Skeletal muscle tissue (tissue), 4 donors: Measurements from ENCODE around the gene SLN. TPM values are rescaled to one million over a fixed set of nuclear protein-coding genes. Genes with fewer than 3 reads are reported as not detected.

ENCODE experiments used
- H3K27ac ChIP-seq: one replicate; pipeline ENCODE4 v1.7.0; 2013; ENCODE audit warnings: mild to moderate bottlenecking, low read depth, low read length, inconsistent platforms
- H3K27me3 ChIP-seq, 3 donors: one replicate each; pipeline ENCODE4 v1.7.0; 2013; ENCODE audit warnings: low read length in 3 of 3; ENCODE audit not compliant: control insufficient read depth in 3 of 3, insufficient read depth in 3 of 3
- H3K36me3 ChIP-seq, 3 donors: one replicate each; pipeline ENCODE4 v1.7.0; 2013; ENCODE audit warnings: low read length in 3 of 3; ENCODE audit not compliant: control insufficient read depth in 3 of 3, insufficient read depth in 3 of 3
- H3K4me1 ChIP-seq, 3 donors: one replicate each; pipeline ENCODE4 v1.7.0; 2013; ENCODE audit warnings: low read length in 3 of 3, mild to moderate bottlenecking in 3 of 3; ENCODE audit not compliant: control insufficient read depth in 3 of 3, insufficient read depth in 3 of 3
- H3K4me3 ChIP-seq, 3 donors: one replicate each; pipeline ENCODE4 v1.7.0; 2013; ENCODE audit warnings: low read length in 3 of 3
- H3K9ac ChIP-seq, 3 donors: one replicate each; pipeline ENCODE4 v1.7.0; 2013; ENCODE audit warnings: low read length in 3 of 3, mild to moderate bottlenecking in 3 of 3, moderate library complexity in 2 of 3, low read depth in 1 of 3
- H3K9me3 ChIP-seq, 3 donors: one replicate each; pipeline ENCODE4 v1.7.0; 2013; ENCODE audit warnings: low read length in 3 of 3; ENCODE audit not compliant: control insufficient read depth in 3 of 3
- total RNA-seq: library from RNA; depleted of rRNA; stranded (reverse); fragments of >200 nt; gene quantifications from one replicate; pipeline ENCODE4 v1.2.3, GENCODE V29; 2014
- donor health status: Osteomylitis.

Gene SLN
- total RNA-seq, 1 donor from 2014 or later, result 2,012 TPM

GRCh38 chr11:107677924-107678631 is 33.8 kb downstream of the SLN start:
- no peak overlapping the region for H3K4me3 ChIP-seq
- H3K27me3 ChIP-seq, result no peaks in the 10 kb centered on the region
- no peak overlapping the region for H3K9ac ChIP-seq
- no peak overlapping the region for H3K27ac ChIP-seq
- H3K36me3 ChIP-seq, result no peaks in the 10 kb centered on the region
- no peaks in the 10 kb centered on the region for H3K9me3 ChIP-seq
- H3K4me1 ChIP-seq, result no peaks in the 10 kb centered on the region

DNA sequence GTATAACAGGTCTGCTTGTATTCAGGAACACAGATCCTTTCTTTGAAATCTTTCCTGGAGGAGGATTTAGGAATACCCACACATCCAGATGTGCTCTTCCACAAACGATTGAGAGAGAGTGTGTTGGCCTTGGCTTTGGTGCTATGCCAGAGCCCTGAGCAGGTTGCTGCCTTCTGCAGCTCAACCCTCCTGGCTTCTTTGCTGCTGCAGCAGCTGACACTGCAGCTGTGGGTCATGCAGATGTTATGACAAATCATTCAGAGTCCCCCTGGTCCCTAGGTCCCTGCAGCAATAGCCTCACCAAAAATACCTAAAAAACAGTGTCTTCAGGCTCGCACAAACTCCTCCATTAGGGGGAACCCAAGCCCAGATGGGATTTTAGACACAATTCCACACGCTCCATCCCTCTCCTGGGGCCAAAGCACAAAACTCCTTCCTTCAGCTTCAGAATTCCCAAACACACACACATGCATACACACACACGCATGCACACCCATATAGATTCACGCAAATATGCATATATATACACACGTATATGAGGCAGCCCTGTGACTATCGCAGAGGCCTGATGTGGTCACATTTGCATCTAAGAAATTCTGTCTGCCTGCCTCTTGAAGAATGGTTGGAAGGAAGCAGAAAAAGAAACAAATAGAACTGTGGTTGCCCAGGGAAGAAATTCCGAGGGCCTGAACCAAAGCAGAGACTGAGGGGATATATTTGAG is 35.4 kb downstream of the SLN start:
- H3K9me3 ChIP-seq, result no peaks in the 10 kb centered on the region
- H3K4me3 ChIP-seq, result no peak overlapping the region
- H3K9ac ChIP-seq, result no peak overlapping the region
- no peaks in the 10 kb centered on the region for H3K36me3 ChIP-seq
- H3K27ac ChIP-seq, result no peak overlapping the region
- H3K4me1 ChIP-seq, result no peaks in the 10 kb centered on the region
- no peaks in the 10 kb centered on the region for H3K27me3 ChIP-seq

GRCh38 chr11:107675902-107676301 is 36.0 kb downstream of the SLN start:
- H3K27me3 ChIP-seq, result no peaks in the 10 kb centered on the region
- no peak overlapping the region for H3K4me3 ChIP-seq
- H3K36me3 ChIP-seq, result no peaks in the 10 kb centered on the region
- no peaks in the 10 kb centered on the region for H3K4me1 ChIP-seq
- H3K9ac ChIP-seq, result no peak overlapping the region
- H3K9me3 ChIP-seq, result no peaks in the 10 kb centered on the region
- no peak overlapping the region for H3K27ac ChIP-seq

GRCh38 chr11:107669893-107670601 is 41.8 kb downstream of the SLN start:
- Histone ChIP-seq H3K27me3 (peaks cover 0 to 5% (median 2%) of the 10 kb centered on the region in 3 donors), H3K9ac (no peak overlapping the region), H3K4me3 (no peak overlapping the region), H3K4me1 (no peaks in the 10 kb centered on the region), H3K36me3 (no peaks in the 10 kb centered on the region), H3K27ac (no peak overlapping the region), H3K9me3 (no peaks in the 10 kb centered on the region)

DNA sequence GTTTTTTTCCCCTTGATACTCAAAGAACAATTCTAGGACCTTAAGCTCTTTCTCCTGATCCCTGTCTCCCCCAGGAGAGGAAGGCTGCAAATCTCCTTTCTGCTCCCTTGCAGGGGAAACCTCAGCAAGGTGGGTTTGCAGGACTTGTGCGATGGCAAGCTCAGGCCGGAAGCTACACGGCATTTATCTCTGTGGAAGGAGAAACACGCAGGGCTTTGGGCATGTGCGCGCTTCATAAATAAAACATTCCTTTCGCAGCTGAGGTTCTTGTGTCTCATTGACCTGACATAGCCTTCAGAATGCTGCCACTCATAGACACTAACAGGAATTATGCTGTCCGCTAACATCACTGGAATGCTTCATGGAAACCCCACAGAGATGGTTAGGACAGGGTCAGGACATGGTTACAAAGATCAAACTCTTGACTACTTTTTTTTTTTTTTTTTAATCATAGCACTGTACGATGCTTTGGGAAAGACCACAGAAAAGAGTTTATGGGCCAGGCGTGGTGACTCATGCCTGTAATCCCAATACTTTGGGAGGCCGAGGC is 42.6 kb downstream of the SLN start:
- Histone ChIP-seq H3K27me3 (peaks cover 0 to 5% (median 2%) of the 10 kb centered on the region in 3 donors), H3K9ac (no peak overlapping the region), H3K36me3 (no peaks in the 10 kb centered on the region), H3K9me3 (no peaks in the 10 kb centered on the region), H3K27ac (no peak overlapping the region), H3K4me1 (no peaks in the 10 kb centered on the region), H3K4me3 (no peak overlapping the region)

GRCh38 chr11:107666911-107667613 is 44.8 kb downstream of the SLN start:
- Histone ChIP-seq H3K9me3 (no peaks in the 10 kb centered on the region), H3K36me3 (no peaks in the 10 kb centered on the region), H3K27ac (no peak overlapping the region), H3K4me1 (no peaks in the 10 kb centered on the region), H3K27me3 (peaks cover 0 to 7% (median 2%) of the 10 kb centered on the region in 3 donors), H3K4me3 (no peak overlapping the region), H3K9ac (no peak overlapping the region)

GRCh38 chr11:107665018-107665417 is 46.8 kb downstream of the SLN start:
- H3K9me3 ChIP-seq, result no peaks in the 10 kb centered on the region
- no peaks in the 10 kb centered on the region for H3K36me3 ChIP-seq
- H3K4me3 ChIP-seq, result no peak overlapping the region
- no peak overlapping the region for H3K9ac ChIP-seq
- H3K4me1 ChIP-seq, result no peaks in the 10 kb centered on the region
- H3K27me3 ChIP-seq, result peaks cover 0 to 7% (median under 1%) of the 10 kb centered on the region in 3 donors
- no peak overlapping the region for H3K27ac ChIP-seq

DNA sequence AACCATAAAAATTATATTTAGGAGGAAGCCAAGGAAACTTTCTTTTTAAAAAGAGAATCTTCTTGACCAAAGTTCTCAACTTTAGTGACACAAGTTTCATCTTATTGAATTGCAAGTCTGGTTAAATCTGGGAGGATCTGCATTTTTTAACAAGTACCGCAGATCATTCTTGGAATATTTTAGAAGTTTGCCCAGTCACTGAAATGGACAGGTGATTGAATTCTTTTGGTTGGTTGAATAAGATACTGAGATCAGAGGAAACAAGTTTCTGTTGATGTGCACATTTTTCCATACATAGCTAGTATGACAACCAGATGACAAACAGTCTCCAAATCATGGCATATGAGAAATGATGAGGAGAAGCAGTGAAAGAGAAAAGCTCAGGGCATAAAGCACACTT is 50.2 kb downstream of the SLN start:
- H3K27me3 ChIP-seq, result peaks cover 0 to 2% (median 0%) of the 10 kb centered on the region in 3 donors
- H3K9ac ChIP-seq, result no peak overlapping the region
- H3K27ac ChIP-seq, result no peak overlapping the region
- H3K4me1 ChIP-seq, result no peaks in the 10 kb centered on the region
- H3K9me3 ChIP-seq, result no peaks in the 10 kb centered on the region
- H3K36me3 ChIP-seq, result no peaks in the 10 kb centered on the region
- H3K4me3 ChIP-seq, result no peak overlapping the region

- Histone ChIP-seq H3K9me3 (no peaks in the 10 kb centered on the region), H3K4me1 (no peaks in the 10 kb centered on the region), H3K4me3 (no peak overlapping the region), H3K9ac (no peak overlapping the region), H3K36me3 (no peaks in the 10 kb centered on the region), H3K27me3 (peaks cover 0 to 2% (median 0%) of the 10 kb centered on the region in 3 donors), H3K27ac (no peak overlapping the region)
Measured at GRCh38 chr11:107660066-107660465, 51.8 kb downstream of the SLN start.
